ENCODE data around the gene STYXL2. TPM values are rescaled to one million over a fixed set of nuclear protein-coding genes. Genes with fewer than 3 reads are reported as not detected.

Gene STYXL2
- total and polyA plus RNA-seq, 2 of the 4 experiments (the other 2 are of a cell fraction): not detected

DNA sequence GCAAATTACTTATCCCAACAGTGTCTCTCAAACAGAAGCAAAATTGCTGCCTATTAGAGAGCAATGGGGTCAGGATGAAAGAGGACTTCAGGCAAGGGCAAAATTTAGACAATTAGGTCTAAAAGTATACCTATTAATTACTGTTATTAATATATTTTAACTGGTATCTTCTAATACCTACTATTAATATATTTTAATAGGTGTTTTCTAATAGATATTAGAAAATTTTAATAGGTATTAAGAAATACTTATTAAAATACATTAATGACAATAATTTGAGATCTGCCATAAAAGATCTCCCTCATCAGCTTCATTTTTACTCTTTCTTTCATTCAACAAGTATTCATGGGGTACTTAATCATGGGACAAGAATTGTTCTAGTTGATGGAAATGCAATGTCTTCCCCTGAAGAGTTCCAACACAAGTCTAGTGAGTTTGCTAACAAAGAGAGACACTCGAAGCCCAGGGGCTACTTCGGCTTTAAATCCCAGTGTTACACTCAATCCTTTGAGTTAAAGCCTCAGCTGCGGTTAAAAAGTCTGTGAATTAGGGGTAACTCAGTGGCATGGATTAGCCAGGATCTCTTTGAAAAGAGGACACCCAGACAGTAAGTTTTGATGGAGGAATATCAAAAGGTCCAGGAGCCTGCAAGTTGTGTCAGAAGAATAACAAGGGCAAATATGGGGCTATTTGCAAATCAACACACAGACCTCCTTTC is 44.1 kb downstream of the STYXL2 start:
- H3K9ac ChIP-seq (ENCODE audit: low read depth, low read length): no peak overlapping the region
- TF ChIP-seq USF2 (IDR thresholded peaks at IDR 0.05; ENCODE audit: low read depth, low read length) (no peak), FOS (IDR thresholded peaks at IDR 0.05; ENCODE audit: low read depth, low read length) (no peak), RAD21 (IDR thresholded peaks at IDR 0.05; ENCODE audit: low read length) (no peak), MAFK (IDR thresholded peaks at IDR 0.05; ENCODE audit: low read depth, low read length) (no peak), MAZ (IDR thresholded peaks at IDR 0.05; ENCODE audit: borderline replicate concordance, low read depth, low read length) (no peak), CHD1 (IDR thresholded peaks at IDR 0.05; ENCODE audit: low read depth, low read length) (no peak), BHLHE40 (IDR thresholded peaks at IDR 0.05; ENCODE audit: low read depth, low read length) (no peak), CEBPB (IDR thresholded peaks at IDR 0.05; ENCODE audit: low read depth, low read length) (no peak), SMC3 (IDR thresholded peaks at IDR 0.05; ENCODE audit: low read depth, low read length) (no peak), ELK1 (IDR thresholded peaks at IDR 0.05; ENCODE audit: borderline replicate concordance, low read depth, low read length) (no peak), NFE2L2 (IDR thresholded peaks at IDR 0.05; ENCODE audit: low read depth, low read length) (no peak), RCOR1 (IDR thresholded peaks at IDR 0.05; ENCODE audit: insufficient replicate concordance, low read length) (no peak)
- TF ChIP-seq, protein P1, sequence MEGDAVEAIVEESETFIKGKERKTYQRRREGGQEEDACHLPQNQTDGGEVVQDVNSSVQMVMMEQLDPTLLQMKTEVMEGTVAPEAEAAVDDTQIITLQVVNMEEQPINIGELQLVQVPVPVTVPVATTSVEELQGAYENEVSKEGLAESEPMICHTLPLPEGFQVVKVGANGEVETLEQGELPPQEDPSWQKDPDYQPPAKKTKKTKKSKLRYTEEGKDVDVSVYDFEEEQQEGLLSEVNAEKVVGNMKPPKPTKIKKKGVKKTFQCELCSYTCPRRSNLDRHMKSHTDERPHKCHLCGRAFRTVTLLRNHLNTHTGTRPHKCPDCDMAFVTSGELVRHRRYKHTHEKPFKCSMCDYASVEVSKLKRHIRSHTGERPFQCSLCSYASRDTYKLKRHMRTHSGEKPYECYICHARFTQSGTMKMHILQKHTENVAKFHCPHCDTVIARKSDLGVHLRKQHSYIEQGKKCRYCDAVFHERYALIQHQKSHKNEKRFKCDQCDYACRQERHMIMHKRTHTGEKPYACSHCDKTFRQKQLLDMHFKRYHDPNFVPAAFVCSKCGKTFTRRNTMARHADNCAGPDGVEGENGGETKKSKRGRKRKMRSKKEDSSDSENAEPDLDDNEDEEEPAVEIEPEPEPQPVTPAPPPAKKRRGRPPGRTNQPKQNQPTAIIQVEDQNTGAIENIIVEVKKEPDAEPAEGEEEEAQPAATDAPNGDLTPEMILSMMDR (conservative IDR thresholded peaks at IDR 0.05; ENCODE audit: low read depth, low read length): no peak
- no peak overlapping the region for H2AFZ ChIP-seq (replicated peaks; ENCODE audit: low read length, poor library complexity)
- H3K4me2 ChIP-seq (ENCODE audit: low read depth, low read length): no peak overlapping the region
- no TSS peak for BruUV-seq (replicated peaks)
- H3K23ac ChIP-seq (ENCODE audit: low read depth, low read length): no peak overlapping the region
- no peak overlapping the region for H2BK5ac ChIP-seq (ENCODE audit: low read depth, low read length, poor library complexity, severe bottlenecking)
- ChIA-PET CTCF (interaction anchor here (1.0 kb wide), 1 partner anchor 418 kb away, joined by 3 read pairs; no protein-coding TSS in a partner anchor), POLR2A (ENCODE audit: unreplicated experiment) (no interaction called here)
- no peaks in the 10 kb centered on the region for H4K20me1 ChIP-seq (ENCODE audit: insufficient read depth, low read length)
- no peak overlapping the region for H4K5ac ChIP-seq (ENCODE audit: low read depth, low read length)
- intact Hi-C loops (cut with micrococcal nuclease): no loop called here
- no peak for ATAC-seq (ENCODE audit: low read depth)
- H3K4ac ChIP-seq (ENCODE audit: low read depth, low read length): no peak overlapping the region
- H2BK20ac ChIP-seq (ENCODE audit: low read depth, low read length): no peak overlapping the region
- no peak overlapping the region for H2BK15ac ChIP-seq (ENCODE audit: low read depth, low read length)
- in situ Hi-C loops (cut with MboI; ENCODE audit: low sequenced_read_pairs): no loop called here
- H3K56ac ChIP-seq (ENCODE audit: extremely low read depth, insufficient read depth, low read length): no peak overlapping the region
- no peak overlapping the region for H4K91ac ChIP-seq (ENCODE audit: insufficient read depth, low read depth, low read length)
- H3K4me3 ChIP-seq (ENCODE audit: insufficient read depth, low read depth, low read length): no peak overlapping the region
- no peak overlapping the region for H3K27ac ChIP-seq (ENCODE audit: insufficient read depth, low read length)
- dilution Hi-C loops (cut with HindIII; ENCODE audit: low sequenced_read_pairs, unreplicated experiment): no loop called here
- H4K8ac ChIP-seq (ENCODE audit: low read depth in 2 of 2, low read length in 2 of 2): no peak overlapping the region
- H2AK5ac ChIP-seq (ENCODE audit: low read depth, low read length): no peak overlapping the region
- no peak overlapping the region for H2BK120ac ChIP-seq (ENCODE audit: low read depth, low read length)
- no peaks in the 10 kb centered on the region for H3K79me1 ChIP-seq (ENCODE audit: low read depth in 1 of 2, low read length in 2 of 2)
- H3K18ac ChIP-seq (ENCODE audit: low read depth, low read length): no peak overlapping the region
- no peak overlapping the region for H2AK9ac ChIP-seq (replicated peaks; ENCODE audit: low read depth, low read length, poor library complexity)
- no CpG with 5 or more reads among the region's 3 CpGs for WGBS, 2 experiments (ENCODE audit: extremely low coverage in 2 of 2, insufficient read length in 1 of 2)
- H3K4me1 ChIP-seq (ENCODE audit: control insufficient read depth, insufficient read depth, low read length): no peaks in the 10 kb centered on the region
- H3K27me3 ChIP-seq (ENCODE audit: control insufficient read depth, insufficient read depth, low read length): peaks cover 1% of the 10 kb centered on the region; the same call in 1 of the 2 replicates
- DNase-seq: no peak
- no peaks in the 10 kb centered on the region for H3K9me1 ChIP-seq (ENCODE audit: insufficient read depth, low read length)
- no peak overlapping the region for H3K14ac ChIP-seq (replicated peaks; ENCODE audit: low read depth, low read length)
- no peaks in the 10 kb centered on the region for H3K36me3 ChIP-seq (ENCODE audit: control insufficient read depth, insufficient read depth, low read length)
- H3K9me3 ChIP-seq (ENCODE audit: control insufficient read depth, insufficient read depth, low read length): no peaks in the 10 kb centered on the region

All from IMR-90 (cell line).